HL-60 (cell line): Measurements from ENCODE around the gene CDYL2.

Experiments used
- GABPA ChIP-seq: IDR thresholded peaks from 2 replicates; pipeline ENCODE4 v1.6.1; 2012; ENCODE audit warnings: low read depth
- POLR2AphosphoS5 ChIP-seq: IDR thresholded peaks from 2 replicates; pipeline ENCODE4 v1.6.1; 2012; ENCODE audit warnings: low read depth
- REST ChIP-seq: IDR thresholded peaks from 2 replicates; pipeline ENCODE4 v1.6.1; 2012; ENCODE audit warnings: low read depth; ENCODE audit not compliant: insufficient replicate concordance
- TF ChIP-seq, protein P1 (sequence below): IDR thresholded peaks from one replicate; pipeline ENCODE4 v1.5.1; 2011; ENCODE audit warnings: low read length, control low read depth, inconsistent platforms; ENCODE audit not compliant: insufficient read depth

- TF ChIP-seq, protein P1, sequence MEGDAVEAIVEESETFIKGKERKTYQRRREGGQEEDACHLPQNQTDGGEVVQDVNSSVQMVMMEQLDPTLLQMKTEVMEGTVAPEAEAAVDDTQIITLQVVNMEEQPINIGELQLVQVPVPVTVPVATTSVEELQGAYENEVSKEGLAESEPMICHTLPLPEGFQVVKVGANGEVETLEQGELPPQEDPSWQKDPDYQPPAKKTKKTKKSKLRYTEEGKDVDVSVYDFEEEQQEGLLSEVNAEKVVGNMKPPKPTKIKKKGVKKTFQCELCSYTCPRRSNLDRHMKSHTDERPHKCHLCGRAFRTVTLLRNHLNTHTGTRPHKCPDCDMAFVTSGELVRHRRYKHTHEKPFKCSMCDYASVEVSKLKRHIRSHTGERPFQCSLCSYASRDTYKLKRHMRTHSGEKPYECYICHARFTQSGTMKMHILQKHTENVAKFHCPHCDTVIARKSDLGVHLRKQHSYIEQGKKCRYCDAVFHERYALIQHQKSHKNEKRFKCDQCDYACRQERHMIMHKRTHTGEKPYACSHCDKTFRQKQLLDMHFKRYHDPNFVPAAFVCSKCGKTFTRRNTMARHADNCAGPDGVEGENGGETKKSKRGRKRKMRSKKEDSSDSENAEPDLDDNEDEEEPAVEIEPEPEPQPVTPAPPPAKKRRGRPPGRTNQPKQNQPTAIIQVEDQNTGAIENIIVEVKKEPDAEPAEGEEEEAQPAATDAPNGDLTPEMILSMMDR, result no peak
- TF ChIP-seq POLR2AphosphoS5 (no peak), REST (no peak), GABPA (no peak)
Observed at GRCh38 chr16:80564394-80564793, 240.0 kb downstream of the CDYL2 start.
